Hindlimb muscle (tissue), 1 donor: ENCODE data around the gene PCDHGA4. TPM values are rescaled to one million over a fixed set of nuclear protein-coding genes. Genes with fewer than 3 reads are reported as not detected.
"Not testable (repeated sequence)": the region's sequence is repeated elsewhere in the genome, so short reads cannot be mapped to it uniquely, and the experiment has no call there.

Experiments
- DNase-seq: peaks from one replicate; pipeline ENCODE4 v3.0.0-alpha.2; 2013
- polyA plus RNA-seq: library from polyadenylated mRNA; unstranded; fragments of 120-200 nt; gene quantifications from one replicate; pipeline ENCODE4 v1.2.1, GENCODE V29; 2013; ENCODE audit not compliant: insufficient read length

PCDHGA4 gene
- 1.6 TPM for polyA plus RNA-seq

DNA sequence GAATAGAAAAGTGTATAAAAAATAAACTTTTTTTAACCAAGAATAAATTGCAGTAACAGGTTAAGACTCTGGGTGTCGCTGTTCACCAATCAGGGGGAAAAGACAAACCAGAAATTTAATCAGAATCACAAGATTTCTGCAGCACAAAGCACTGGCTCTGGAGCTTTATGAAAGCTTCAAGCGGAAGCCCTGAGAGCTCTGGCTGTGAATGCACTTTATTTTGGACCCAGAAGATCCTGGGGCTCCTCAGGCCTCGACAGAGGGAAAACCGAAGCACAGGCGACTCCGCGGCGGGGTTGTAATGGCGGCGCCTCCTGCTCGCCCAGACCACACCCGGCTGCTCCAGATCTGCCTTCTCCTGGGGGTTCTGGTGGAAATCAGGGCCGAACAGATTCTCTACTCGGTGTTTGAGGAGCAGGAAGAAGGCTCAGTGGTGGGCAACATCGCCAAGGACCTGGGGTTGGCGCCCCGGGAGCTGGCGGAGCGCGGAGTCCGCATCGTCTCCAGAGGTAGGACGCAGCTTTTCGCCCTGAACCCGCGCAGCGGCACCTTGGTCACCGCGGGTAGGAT lies at the start of gene PCDHGA4:
TSS of gene PCDHGA4 (plus strand) at position 122 of the 570 bp plus-strand sequence. CDS start at position 209, 87 bp downstream.
- no peak for DNase-seq

DNA sequence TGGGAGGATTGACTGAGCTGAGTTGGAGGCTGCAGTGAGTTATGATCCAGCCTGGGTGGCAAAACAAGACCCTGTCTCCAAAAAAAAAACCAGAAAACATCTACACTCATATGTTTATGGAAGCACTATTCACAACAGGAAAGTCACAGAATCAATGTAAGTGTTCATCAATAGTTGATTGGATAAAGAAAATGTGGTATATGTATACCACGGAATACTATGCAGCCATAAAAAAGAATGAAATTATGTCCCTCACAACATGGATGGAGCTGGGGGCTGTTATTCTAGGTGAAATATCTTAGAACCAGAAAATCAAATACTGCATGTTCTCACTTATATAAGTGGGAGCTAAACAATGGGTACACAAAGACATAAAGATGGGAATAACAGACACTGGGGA lies 48.2 kb upstream of the PCDHGA4 start:
- DNase-seq: no peak

DNA sequence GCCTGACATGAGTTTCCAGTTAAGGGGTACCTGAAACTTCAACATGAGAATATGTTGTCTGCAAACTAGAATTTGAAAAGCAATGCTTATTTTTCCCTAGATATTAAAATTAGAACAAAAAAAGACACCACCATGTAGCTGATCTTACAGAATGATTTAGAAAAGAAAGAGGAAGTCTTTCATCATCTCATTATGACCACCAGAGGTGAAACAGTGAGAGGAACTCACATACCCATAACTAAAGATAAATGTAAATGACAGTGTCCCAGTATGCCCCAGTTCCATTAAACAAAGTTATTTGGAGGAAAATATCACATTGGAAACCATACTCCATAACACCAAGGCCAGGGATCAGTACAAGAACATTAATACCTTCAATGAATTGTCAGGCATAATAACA lies 41.1 kb upstream of the PCDHGA4 start:
- no peak for DNase-seq

DNA sequence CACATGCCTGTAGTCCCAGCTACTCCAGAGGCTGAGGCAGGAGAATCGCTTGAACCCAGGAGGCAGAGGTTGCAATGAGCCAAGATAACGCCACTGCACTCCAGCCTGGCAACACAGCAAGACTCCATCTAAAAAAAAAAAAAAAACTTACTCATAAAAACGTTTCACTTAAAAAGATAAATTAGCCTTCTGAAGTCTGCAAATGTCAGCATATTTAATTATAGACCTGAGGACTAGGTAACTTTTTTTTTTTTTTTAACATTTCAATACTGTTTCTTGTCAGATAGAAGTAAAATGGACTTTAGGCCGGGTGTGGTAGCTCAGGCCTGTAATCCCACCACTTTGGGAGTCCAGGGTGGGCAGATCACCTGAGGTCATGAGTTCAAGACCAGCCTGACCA lies 37.9 kb upstream of the PCDHGA4 start:
- not testable (repeated sequence) for DNase-seq

DNA sequence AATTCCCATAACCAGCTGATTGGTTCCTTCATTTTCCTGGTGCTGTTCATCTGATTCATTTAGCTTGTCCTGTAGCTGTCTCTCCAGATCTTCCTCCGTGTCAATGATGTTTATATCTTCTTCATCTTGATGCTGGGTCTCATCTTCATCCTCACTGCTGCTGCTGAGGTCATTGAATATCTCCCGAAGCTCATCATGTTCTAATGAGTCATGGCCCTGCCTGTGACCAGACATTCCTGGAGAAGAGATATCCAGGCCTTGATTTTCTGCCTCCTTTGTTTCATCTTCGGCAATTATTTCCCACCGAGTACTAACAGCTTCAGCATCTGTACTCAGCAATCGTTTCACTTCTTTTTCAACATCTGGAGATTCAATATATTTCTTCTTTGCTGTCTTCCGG lies 35.6 kb upstream of the PCDHGA4 start:
- DNase-seq: no peak

DNA sequence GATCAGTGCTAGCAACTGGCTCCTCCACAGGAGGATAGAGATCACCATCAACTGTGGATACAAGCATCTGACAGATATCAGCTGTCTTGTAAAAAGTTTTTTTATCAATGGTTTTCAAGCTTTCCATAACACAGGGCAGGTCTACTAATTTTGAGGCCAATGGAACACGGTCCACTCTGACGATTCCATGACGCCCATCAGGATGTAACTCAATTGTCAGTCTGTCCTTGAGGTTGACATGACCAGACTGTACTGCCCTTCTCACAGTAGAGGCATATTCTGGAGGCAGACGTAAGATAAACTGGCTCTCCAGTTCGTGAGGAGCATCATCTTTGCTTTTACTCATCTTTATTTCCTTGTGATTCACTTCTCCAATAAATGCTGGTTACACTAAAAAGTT lies 35.1 kb upstream of the PCDHGA4 start:
- no peak for DNase-seq

DNA sequence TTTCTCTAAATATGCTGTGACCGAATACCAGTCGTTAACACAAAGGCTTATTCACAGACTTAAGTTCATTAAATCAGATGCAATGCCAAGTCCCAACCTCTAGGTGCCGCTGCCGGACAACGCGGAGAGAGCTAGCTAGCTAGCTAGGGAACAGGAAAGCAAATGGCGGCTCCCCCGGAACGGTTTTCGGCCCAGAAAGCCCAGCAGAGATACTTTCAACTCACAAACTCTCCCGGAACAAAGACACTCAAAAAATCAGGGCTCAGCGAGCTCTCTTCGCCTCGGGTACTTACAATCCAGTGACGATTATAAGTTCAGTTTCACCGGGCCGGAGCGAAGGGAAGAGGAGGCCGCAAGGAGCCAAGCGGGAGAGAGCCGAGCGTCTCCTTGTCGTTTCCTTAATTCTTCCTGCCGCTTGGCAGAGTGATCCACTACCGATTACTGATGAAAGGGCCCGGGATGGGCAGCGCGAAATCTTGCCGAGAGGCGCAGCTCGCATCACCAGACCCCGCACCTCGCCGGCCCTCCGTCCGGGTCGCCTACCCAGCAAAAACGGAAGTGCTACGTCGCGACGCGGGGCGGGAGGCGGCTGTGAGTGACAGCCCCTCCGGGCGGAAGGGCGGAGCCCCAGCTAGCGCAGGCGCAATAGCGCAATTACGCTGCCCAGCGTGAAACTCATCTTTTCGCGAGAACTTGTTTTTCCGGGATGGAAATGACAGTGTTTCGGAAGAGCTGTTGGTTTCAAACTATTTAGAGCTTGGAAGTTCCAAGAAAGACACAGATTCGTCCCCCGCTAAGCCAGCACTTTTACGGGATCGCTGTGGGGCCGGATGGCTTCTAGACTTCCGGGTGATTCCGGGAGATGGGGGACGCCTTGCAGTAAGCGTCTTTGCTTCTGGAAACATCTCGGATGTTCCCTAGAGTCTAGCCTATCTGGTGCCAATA lies 34.3 kb upstream of the PCDHGA4 start, which contains the start of gene TAF7:
TSS of gene TAF7 (minus strand) at position 560 of the 945 bp plus-strand sequence. CDS start 740 bp downstream, outside the sequence.
- peak; percentile 95 for DNase-seq

DNA sequence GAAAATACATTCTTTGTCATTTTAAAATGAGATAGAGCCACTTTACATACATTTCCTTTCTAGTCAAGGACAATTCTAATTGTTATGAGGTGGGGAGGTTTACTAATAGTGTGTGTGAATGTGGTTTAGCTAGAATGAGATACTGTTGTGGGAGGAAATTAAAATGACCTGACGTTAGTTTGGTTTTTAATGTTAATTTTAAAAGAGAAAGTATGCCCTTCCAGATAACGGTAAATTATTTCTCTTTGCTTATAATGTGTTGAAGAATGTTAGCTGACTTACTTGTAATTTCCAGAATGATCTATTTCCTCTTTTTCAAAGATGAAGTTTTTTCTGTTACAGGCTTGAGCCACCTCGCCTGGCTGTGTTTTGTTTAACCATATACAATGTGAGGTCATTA lies 32.6 kb upstream of the PCDHGA4 start:
- no peak for DNase-seq

DNA sequence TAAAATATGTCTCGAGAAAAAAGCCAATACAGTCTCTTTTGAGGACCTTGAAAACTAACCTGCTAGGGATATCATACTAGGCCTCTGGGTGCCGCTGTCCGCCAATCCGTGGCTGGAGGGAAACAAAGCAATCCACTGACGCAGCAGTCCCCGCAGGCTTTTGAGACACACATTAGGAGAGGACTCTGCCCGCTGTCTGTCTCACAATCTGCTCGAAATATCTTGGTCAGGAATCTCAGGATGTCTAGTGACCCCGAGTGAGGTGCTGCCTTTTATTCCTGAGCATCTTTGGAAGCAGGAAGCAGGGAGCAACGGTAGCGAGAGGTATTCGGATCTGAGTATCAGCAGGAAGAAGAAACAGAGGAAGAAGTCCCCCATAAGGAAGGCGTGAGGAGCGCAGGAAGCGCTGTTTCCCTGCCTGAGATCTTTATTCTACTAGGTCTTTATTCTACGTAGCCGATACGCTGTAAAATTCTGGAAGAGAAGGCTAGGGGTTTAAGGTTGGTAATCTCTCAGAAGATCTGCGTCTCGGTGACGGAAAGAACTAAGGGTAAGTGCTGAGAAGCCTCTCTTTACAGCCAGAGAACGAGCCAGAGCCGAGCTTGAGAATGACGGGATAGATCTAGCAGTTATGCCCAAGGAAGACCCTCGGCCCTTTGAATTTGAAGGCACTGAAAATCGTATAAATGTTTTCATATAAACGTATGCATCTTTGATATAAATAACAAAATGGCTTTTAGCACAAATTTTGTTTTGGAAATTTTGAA lies 28.6 kb upstream of the PCDHGA4 start:
- DNase-seq: peak; percentile 17

DNA sequence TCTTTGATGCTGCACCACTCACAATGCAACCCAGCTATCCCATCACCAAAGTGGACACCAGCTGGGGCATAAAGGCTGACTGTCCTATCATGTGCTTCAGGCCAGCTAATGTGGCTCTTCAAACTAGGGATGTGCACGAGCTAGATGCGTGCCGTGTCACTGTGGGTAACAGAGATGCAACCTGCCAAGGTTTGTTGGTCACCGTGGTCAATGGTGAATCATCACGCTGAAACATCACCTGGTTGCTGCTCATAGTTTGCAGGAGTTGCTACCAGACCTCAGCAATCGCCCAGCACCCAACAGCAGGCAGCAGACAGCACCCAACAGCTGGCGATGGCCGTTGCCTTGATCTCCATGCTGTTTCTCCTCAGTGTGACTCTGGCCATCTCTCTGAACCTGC lies 26.6 kb upstream of the PCDHGA4 start:
- no peak for DNase-seq

DNA sequence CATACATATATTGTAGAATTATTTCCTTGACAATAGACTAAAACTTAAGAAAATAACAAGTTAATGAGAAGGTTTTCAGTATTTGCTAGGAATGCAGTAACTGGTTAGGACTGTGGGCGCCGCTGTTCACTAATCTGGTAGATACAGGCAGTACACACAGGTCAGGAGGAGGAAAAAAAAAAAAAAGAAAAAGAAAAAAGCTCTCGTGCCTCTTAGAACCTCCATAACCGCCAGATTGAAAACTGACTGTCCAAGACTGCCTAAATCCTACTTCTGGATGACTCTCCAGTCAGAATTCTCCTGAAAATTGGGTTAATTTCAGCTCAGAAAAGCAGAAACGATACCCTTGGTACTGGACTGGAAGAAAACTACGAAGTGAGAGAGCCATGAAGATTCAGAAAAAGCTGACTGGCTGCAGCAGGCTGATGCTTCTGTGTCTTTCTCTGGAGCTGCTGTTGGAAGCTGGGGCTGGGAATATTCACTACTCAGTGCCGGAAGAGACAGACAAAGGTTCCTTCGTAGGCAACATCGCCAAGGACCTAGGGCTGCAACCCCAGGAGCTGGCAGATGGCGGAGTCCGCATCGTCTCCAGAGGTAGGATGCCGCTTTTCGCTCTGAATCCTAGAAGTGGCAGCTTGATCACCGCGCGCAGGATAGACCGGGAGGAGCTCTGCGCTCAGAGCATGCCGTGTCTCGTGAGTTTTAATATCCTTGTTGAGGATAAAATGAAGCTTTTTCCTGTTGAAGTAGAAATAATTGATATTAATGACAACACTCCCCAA lies 24.3 kb upstream of the PCDHGA4 start, which contains the start of gene PCDHGA1:
TSS of gene PCDHGA1 (plus strand) at position 216 of the 782 bp plus-strand sequence.
- DNase-seq: no peak

DNA sequence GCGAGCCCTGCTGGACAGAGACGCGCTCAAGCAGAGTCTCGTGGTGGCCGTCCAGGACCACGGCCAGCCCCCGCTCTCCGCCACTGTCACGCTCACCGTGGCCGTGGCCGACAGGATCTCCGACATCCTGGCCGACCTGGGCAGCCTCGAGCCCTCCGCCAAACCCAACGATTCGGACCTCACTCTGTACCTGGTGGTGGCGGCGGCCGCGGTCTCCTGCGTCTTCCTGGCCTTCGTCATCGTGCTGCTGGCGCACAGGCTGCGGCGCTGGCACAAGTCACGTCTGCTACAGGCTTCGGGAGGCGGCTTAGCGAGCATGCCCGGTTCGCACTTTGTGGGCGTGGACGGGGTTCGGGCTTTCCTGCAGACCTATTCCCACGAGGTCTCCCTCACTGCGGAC lies 22.2 kb upstream of the PCDHGA4 start:
- DNase-seq: not testable (repeated sequence)

DNA sequence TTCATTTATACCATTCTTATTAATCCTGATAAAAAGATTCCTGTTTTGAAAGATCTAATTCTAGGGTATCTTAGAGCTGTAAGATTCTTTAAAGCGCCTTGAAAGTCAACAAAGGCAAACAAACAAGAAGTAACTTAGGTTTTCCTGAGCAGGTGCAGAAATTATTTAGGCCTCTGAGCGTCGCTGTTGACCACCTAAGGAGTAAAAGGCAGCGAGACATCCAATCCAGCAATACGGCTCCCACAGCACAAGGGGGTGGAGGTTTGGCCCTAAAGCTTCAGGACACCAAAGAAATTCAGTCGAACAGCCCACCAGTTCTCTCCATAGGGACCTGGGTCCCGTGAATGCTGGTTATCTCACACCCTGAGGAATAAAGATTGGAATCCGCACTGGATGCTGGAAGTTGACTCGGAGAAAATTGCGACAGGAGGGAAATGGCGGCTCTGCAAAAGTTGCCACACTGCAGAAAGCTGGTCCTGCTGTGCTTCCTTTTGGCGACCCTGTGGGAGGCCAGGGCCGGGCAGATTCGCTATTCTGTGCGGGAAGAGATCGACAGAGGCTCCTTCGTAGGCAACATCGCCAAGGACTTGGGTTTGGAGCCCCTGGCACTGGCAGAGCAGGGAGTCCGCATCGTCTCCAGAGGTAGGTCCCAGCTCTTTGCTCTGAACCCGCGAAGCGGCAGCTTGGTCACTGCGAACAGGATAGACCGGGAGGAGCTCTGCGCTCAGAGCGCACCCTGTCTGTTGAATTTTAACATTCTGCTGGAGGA lies 16.1 kb upstream of the PCDHGA4 start, which contains the start of gene PCDHGA2:
TSS of gene PCDHGA2 (plus strand) at position 223 of the 769 bp plus-strand sequence.
- peak; percentile 19 for DNase-seq

DNA sequence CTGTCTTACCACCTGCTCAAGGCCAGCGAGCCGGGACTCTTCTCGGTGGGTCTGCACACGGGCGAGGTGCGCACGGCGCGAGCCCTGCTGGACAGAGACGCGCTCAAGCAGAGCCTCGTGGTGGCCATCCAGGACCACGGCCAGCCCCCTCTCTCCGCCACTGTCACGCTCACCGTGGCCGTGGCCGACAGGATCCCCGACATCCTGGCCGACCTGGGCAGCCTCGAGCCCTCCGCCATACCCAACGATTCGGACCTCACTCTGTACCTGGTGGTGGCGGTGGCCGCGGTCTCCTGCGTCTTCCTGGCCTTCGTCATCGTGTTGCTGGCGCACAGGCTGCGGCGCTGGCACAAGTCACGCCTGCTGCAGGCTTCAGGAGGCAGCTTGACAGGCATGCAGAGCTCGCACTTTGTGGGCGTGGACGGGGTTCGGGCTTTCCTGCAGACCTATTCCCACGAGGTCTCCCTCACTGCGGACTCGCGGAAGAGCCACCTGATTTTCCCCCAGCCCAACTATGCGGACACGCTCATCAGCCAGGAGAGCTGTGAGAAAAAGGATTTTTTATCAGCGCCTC lies 14.0 kb upstream of the PCDHGA4 start:
- not testable (repeated sequence) for DNase-seq

DNA sequence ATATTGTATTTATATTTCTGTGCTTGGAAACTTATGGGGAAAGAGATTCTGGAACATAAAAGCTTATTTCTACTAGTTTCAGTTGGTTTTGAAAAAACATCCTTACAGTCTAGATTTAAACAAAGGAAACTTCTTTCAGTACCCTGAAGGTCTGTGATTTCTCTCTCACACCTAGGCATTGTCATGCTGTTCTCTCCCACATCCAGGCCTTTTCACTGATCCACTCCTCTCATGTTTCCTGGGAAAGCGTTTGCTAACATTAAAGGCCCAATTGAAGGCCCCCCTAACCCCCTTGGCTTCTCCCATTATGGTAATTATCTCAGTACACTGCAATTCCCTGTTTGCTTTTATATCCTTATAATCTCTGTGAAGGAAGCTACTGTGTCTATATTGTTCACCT lies 12.0 kb upstream of the PCDHGA4 start:
- no peak for DNase-seq

DNA sequence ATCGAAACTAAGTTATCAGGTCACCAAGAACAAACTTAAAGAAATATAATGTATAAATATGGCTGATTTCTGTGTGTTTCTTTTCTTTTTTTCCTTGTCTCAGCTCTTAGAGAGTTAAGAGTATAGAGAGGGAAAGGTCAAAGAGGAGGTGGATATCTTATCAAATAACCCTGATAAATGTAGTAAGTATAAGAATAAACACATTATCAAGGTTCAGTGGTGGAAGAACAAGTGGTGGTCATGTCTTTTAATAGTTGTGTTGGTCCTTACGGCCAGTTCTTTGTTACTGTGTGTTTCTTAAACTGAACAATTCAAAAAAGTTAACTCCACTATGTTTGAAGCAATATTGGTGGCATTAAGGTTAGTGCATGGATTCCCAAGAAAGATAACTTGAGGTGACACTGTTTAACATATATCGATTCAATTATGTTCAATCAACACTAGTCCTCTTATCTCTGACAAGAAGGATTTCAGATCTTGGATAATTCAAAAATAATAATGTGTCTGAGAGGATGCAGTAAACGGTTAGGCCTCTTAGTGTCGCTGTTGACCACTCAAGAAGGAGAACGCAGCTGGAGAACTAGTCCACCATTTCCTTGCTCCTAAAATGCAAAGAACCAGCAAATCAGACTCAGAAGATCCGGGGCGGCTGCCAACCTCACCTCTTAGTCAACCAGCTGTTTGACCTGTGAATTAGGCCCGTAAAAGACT lies 11.4 kb upstream of the PCDHGA4 start, which contains the start of gene PCDHGA3:
TSS of gene PCDHGA3 (plus strand) at position 588 of the 711 bp plus-strand sequence. CDS start 205 bp downstream, outside the sequence.
- DNase-seq: no peak

DNA sequence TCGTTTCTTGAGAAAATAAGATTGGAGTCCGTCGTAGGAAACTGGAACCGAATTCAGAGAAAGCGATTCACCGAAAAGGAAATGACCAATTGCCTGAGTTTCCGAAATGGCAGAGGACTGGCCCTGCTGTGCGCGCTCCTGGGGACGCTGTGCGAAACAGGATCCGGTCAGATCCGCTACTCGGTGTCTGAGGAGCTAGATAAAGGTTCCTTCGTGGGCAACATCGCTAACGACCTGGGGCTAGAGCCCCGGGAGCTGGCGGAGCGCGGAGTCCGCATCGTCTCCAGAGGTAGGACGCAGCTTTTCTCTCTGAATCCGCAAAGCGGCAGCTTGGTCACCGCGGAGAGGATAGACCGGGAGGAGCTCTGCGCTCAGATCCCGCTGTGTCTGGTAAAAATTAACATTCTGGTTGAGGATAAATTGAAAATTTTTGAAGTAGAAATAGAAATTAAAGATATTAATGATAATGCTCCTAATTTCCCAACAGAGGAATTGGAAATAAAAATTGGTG lies 10.8 kb upstream of the PCDHGA4 start:
- no peak for DNase-seq

DNA sequence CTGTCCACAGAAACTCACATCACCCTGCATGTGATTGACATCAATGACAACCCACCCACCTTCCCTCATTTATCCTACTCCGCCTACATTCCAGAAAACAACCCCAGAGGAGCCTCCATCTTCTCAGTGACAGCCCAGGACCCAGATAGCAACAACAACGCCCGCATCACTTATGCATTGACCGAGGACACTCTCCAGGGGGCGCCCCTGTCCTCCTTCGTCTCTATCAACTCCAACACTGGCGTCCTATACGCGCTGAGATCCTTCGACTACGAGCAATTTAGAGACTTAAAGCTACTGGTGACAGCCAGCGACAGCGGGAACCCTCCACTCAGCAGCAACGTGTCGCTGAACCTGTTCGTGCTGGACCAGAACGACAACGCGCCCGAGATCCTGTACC lies 9.5 kb upstream of the PCDHGA4 start:
- DNase-seq: no peak

DNA sequence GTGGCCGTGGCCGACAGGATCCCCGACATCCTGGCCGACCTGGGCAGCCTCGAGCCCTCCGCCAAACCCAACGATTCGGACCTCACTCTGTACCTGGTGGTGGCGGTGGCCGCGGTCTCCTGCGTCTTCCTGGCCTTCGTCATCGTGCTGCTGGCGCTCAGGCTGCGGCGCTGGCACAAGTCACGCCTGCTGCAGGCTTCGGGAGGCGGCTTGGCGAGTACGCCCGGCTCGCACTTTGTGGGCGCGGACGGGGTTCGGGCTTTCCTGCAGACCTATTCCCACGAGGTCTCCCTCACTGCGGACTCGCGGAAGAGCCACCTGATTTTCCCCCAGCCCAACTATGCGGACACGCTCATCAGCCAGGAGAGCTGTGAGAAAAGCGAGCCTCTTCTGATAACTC lies 8.8 kb upstream of the PCDHGA4 start:
- DNase-seq: not testable (repeated sequence)
